Caco-2 (cell line): ENCODE data around the gene RAPGEFL1. TPM values are rescaled to one million over a fixed set of nuclear protein-coding genes. Genes with fewer than 3 reads are reported as not detected.

ENCODE experiments used
- BruUV-seq: library from RNA; stranded (reverse); fragments of 400-500 nt; replicated peaks from 2 replicates; lab custom pipeline; 2021; lab: Mats Ljungman, UMichigan
- CTCF ChIA-PET: fragments of 300-600 bp; sonication (Branson Sonifier 250); formaldehyde crosslinking; loops from one replicate; lab custom pipeline; 2022; ENCODE audit warnings: antibody characterized with exemption; lab: Charles Lee
- POLR2A ChIA-PET: fragments of 300-600 bp; sonication (Branson Sonifier 250); formaldehyde crosslinking; loops from one replicate; lab custom pipeline; 2022; ENCODE audit warnings: antibody characterized with exemption; lab: Charles Lee
- DNase-seq, 2 experiments: peaks; one replicate each; pipeline versions ENCODE4 v3.0.0 to v3.0.0-alpha.2; 2020 to 2022
- H3K27me3 ChIP-seq: replicated peaks from 2 replicates; pipeline ENCODE4 v1.6.0; 2011; ENCODE audit warnings: low read length; ENCODE audit not compliant: control insufficient read depth, insufficient read depth
- H3K36me3 ChIP-seq: 2 replicates; pipeline ENCODE4 v1.5.1; 2011; ENCODE audit warnings: low read length; ENCODE audit not compliant: control insufficient read depth, insufficient read depth
- H3K4me1 ChIP-seq: fragments of 250-450 bp; sonication (Bioruptor Pico); 2 replicates; pipeline ENCODE4 v1.5.1; 2020; ENCODE audit warnings: mild to moderate bottlenecking
- H3K4me3 ChIP-seq: 2 replicates; pipeline ENCODE4 v1.5.1; 2011; ENCODE audit warnings: low read depth, mild to moderate bottlenecking, control low read depth, low read length
- H3K9me3 ChIP-seq: fragments of 250-450 bp; sonication (Bioruptor Pico); 2 replicates; pipeline ENCODE4 v1.5.1; 2020; ENCODE audit warnings: mild to moderate bottlenecking, moderate library complexity
- H3K27ac Mint-ChIP-seq: one replicate; pipeline ENCODE4 v1.8.0; 2022; ENCODE audit warnings: mixed read lengths; ENCODE audit not compliant: unreplicated experiment
- H3K27me3 Mint-ChIP-seq: one replicate; pipeline ENCODE4 v1.8.0; 2022; ENCODE audit warnings: mixed read lengths; ENCODE audit not compliant: insufficient read depth, unreplicated experiment
- H3K36me3 Mint-ChIP-seq: one replicate; pipeline ENCODE4 v1.8.0; 2022; ENCODE audit warnings: mild to moderate bottlenecking, mixed read lengths; ENCODE audit not compliant: insufficient read depth, unreplicated experiment
- H3K4me1 Mint-ChIP-seq: one replicate; pipeline ENCODE4 v1.8.0; 2022; ENCODE audit warnings: low read depth, mixed read lengths; ENCODE audit not compliant: unreplicated experiment
- H3K4me3 Mint-ChIP-seq: one replicate; pipeline ENCODE4 v1.8.0; 2022; ENCODE audit warnings: mild to moderate bottlenecking, moderate library complexity, mixed read lengths; ENCODE audit not compliant: unreplicated experiment
- H3K9me3 Mint-ChIP-seq: one replicate; pipeline ENCODE4 v1.8.0; 2022; ENCODE audit warnings: mixed read lengths; ENCODE audit not compliant: unreplicated experiment
- intact Hi-C: fragments of 100-400 bp; cut with micrococcal nuclease; formaldehyde crosslinking; loops from one replicate; pipeline ENCODE4 v1.10.0; 2022; ENCODE audit not compliant: unreplicated experiment
- total RNA-seq: library from RNA; stranded (reverse); gene quantifications from 2 replicates; pipeline ENCODE4 v1.2.3, GENCODE V29; 2022
- TF ChIP-seq, protein P1 (sequence below), 2 experiments: fragments of 200-600 bp in 1 of 2; IDR thresholded peaks; 1 replicate in 1 of 2; 2 replicates in 1 of 2; pipeline versions ENCODE4 v1.5.1 to v1.8.0; 2011 to 2022; ENCODE audit warnings: antibody characterized with exemption in 1 of 2, control low read depth in 1 of 2, inconsistent platforms in 1 of 2, low read depth in 1 of 2, low read length in 1 of 2, mild to moderate bottlenecking in 1 of 2, moderate library complexity in 1 of 2; ENCODE audit not compliant: insufficient read depth in 1 of 2, severe bottlenecking in 1 of 2, unreplicated experiment in 1 of 2

The RAPGEFL1 gene
- total RNA-seq, 1 experiment from 2014 or later = 15.0 TPM

DNA sequence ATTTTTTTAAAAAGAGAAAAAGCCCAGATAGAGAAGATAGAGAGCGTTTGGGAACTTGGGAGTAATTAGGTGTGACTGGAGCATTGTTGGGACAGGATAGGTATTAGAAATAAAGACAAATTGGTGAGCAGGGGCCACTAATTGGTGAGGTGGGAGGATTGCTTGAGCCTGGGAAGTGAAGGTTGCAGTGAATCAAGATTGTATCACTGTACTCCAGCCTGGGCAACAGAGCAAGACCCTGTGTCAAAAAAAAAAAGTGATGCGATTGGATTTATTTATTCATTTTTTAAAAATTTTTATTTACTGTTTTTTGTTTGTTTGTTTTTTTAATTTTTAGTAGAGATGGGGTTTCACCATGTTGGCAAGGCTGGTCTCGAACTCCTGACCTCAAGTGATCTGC, 31.8 kb upstream of the RAPGEFL1 start:
- peaks cover 79% of the 10 kb centered on the region for H3K36me3 Mint-ChIP-seq
- ChIA-PET POLR2A (no interaction called here), CTCF (no interaction called here)

DNA sequence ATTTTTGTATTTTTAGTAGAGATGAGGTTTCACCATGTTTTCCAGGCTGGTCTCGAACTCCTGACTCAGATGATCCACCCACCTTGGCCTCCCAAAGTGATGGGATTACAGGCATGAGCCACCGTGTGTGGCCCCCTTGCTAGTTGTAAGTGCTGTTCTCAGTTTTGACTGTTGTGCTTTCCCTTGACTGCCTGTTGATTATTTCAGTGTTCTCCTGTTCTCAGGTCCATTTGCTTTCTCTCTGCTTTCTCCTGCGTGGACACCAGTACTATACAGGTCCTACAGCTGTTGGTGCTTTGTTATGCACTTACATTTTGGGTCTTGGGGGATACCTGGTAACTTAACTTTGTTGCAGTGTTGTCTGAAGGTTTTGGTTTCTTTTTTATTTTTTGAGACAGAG, 28.7 kb upstream of the RAPGEFL1 start:
- H3K27me3 Mint-ChIP-seq = no peaks in the 10 kb centered on the region
- H3K4me3 Mint-ChIP-seq = no peak overlapping the region
- Histone ChIP-seq H3K27me3 (no peaks in the 10 kb centered on the region), H3K4me3 (no peak overlapping the region), H3K4me1 (no peaks in the 10 kb centered on the region), H3K9me3 (no peaks in the 10 kb centered on the region), H3K36me3 (peaks cover 7% of the 10 kb centered on the region)
- no peak for DNase-seq
- H3K4me1 Mint-ChIP-seq = no peaks in the 10 kb centered on the region
- intact Hi-C loops = no loop called here
- no TSS peak for BruUV-seq
- peaks cover 69% of the 10 kb centered on the region for H3K36me3 Mint-ChIP-seq
- TF ChIP-seq, protein P1, sequence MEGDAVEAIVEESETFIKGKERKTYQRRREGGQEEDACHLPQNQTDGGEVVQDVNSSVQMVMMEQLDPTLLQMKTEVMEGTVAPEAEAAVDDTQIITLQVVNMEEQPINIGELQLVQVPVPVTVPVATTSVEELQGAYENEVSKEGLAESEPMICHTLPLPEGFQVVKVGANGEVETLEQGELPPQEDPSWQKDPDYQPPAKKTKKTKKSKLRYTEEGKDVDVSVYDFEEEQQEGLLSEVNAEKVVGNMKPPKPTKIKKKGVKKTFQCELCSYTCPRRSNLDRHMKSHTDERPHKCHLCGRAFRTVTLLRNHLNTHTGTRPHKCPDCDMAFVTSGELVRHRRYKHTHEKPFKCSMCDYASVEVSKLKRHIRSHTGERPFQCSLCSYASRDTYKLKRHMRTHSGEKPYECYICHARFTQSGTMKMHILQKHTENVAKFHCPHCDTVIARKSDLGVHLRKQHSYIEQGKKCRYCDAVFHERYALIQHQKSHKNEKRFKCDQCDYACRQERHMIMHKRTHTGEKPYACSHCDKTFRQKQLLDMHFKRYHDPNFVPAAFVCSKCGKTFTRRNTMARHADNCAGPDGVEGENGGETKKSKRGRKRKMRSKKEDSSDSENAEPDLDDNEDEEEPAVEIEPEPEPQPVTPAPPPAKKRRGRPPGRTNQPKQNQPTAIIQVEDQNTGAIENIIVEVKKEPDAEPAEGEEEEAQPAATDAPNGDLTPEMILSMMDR (IDR thresholded peaks at IDR 0.05; ENCODE audit: insufficient read depth in 1 of 2, low read depth in 1 of 2, low read length in 1 of 2, severe bottlenecking in 1 of 2, unreplicated experiment in 1 of 2) = no peak
- ChIA-PET POLR2A (interaction anchor here (0.7 kb wide), 1 partner anchor 30 kb away, joined by 4 read pairs; no protein-coding TSS in a partner anchor), CTCF (interaction anchor here (0.6 to 0.7 kb wide), 2 partner anchors 58 to 327 kb away, joined by 3 to 4 read pairs; no protein-coding TSS in a partner anchor)
- H3K9me3 Mint-ChIP-seq = no peaks in the 10 kb centered on the region
- no peak overlapping the region for H3K27ac Mint-ChIP-seq

More for the DNA sequence above, 31.8 kb upstream of the RAPGEFL1 start:
- TF ChIP-seq, protein P1 (IDR thresholded peaks at IDR 0.05; ENCODE audit: insufficient read depth in 1 of 2, low read depth in 1 of 2, low read length in 1 of 2, severe bottlenecking in 1 of 2, unreplicated experiment in 1 of 2) = no peak
- H3K4me1 ChIP-seq = peaks cover 8% of the 10 kb centered on the region; the same call in 1 of the 2 replicates
- Mint-ChIP-seq H3K27me3 (no peaks in the 10 kb centered on the region), H3K9me3 (no peaks in the 10 kb centered on the region), H3K4me3 (no peak overlapping the region), H3K27ac (no peak overlapping the region), H3K4me1 (peaks cover 6% of the 10 kb centered on the region)
- intact Hi-C loops = no loop called here
- BruUV-seq = no TSS peak
- no peak overlapping the region for H3K4me3 ChIP-seq
- DNase-seq = no peak
- H3K36me3 ChIP-seq = peaks cover 2% of the 10 kb centered on the region
- H3K9me3 ChIP-seq = no peaks in the 10 kb centered on the region
- no peaks in the 10 kb centered on the region for H3K27me3 ChIP-seq

DNA sequence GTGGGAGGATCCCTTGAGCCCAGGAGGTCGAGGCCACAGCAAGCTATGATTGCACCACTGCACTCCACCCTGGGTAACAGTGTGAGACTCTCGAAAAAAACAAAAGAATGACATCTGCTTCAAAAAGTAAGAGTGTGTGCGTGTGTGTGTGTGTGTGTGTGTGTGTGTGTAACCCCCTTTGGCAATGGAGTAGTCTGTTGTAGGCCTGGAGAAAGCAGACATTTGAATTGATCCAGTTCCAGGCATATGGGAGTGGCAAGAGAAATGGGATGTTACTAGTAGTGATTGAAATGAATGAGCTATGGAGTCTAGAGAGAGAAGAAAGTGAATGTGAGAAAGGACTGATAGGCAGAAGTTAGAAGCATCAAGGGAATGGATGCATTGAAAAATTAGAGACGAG, 27.0 kb upstream of the RAPGEFL1 start:
- H3K36me3 ChIP-seq = peaks cover 7% of the 10 kb centered on the region
- BruUV-seq = no TSS peak

More for the DNA sequence above, 27.0 kb upstream of the RAPGEFL1 start:
- H3K27me3 Mint-ChIP-seq = no peaks in the 10 kb centered on the region
- peaks cover 84% of the 10 kb centered on the region for H3K36me3 Mint-ChIP-seq
- Histone ChIP-seq H3K4me1 (no peaks in the 10 kb centered on the region), H3K4me3 (no peak overlapping the region), H3K9me3 (no peaks in the 10 kb centered on the region), H3K27me3 (no peaks in the 10 kb centered on the region)
- intact Hi-C loops = no loop called here
- no peaks in the 10 kb centered on the region for H3K9me3 Mint-ChIP-seq
- no peaks in the 10 kb centered on the region for H3K4me1 Mint-ChIP-seq
- H3K27ac Mint-ChIP-seq = no peak overlapping the region
- CTCF ChIA-PET = no interaction called here
- no peak overlapping the region for H3K4me3 Mint-ChIP-seq
- POLR2A ChIA-PET = no interaction called here
- TF ChIP-seq, protein P1 (IDR thresholded peaks at IDR 0.05; ENCODE audit: insufficient read depth in 1 of 2, low read depth in 1 of 2, low read length in 1 of 2, severe bottlenecking in 1 of 2, unreplicated experiment in 1 of 2) = no peak
- DNase-seq = no peak
